ENCODE data around the gene ATG12. TPM values are rescaled to one million over a fixed set of nuclear protein-coding genes. Genes with fewer than 3 reads are reported as not detected.

The ATG12 gene
- total RNA-seq, 1 experiment from 2014 or later: 52.0 TPM

DNA sequence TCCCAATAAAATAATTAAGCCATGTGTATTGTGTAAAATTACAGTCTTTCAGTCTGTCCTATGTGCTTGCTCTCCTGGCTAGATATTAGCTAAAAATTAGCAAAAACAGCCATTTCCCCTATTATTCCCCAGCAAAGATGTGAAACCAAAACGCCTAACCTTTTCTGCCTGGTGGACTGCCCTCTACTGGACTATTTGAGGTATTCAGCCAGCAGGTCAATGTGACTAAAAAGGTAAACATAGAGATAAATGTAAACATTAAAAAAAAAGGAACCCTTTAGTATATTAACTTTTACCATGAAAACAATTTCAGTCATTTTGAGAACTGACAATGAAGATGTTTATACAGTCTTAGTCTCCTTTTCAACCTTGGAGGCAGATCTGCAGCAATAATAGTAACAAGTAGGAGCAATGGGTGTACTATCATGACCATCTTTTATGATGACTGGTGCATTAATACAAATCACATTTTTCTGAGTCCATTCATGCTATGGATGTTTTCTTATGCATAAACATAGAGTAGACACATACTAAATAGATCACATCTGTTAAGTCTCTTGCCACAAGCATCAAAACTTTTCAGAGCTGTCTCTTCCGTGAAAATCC lies 10.1 kb downstream of the ATG12 start:
- Histone ChIP-seq H3K36me3 (ENCODE audit: control insufficient read depth, insufficient read depth, low read length) (peaks cover 47% of the 10 kb centered on the region), H3K27ac (ENCODE audit: low read length) (no peak overlapping the region), H3K9me3 (ENCODE audit: control insufficient read depth, insufficient read depth, low read depth, low read length) (no peaks in the 10 kb centered on the region), H3K4me1 (ENCODE audit: control insufficient read depth, insufficient read depth, low read length) (no peaks in the 10 kb centered on the region), H3K27me3 (ENCODE audit: control insufficient read depth, insufficient read depth, low read length) (no peaks in the 10 kb centered on the region), H3K4me3 (ENCODE audit: low read depth in 2 of 2, low read length in 2 of 2) (no peak overlapping the region)
- ATAC-seq: no peak
- in situ Hi-C loops (cut with HindIII; ENCODE audit: low pct_unique_long_range_greater_than_20kb, low sequenced_read_pairs): no loop called here
- CTCF ChIA-PET: no interaction called here
- no peak for TF ChIP-seq TCF7L2 (IDR thresholded peaks at IDR 0.05; ENCODE audit: low read depth, low read length)
- peak; percentile 76; the same call in 1 of the 2 replicates for TF ChIP-seq CTCF (IDR thresholded peaks at IDR 0.05)
- intact Hi-C loops (cut with micrococcal nuclease; ENCODE audit: unreplicated experiment): no loop called here
- POLR2A ChIA-PET: no interaction called here
- BruUV-seq (replicated peaks): no TSS peak
- no peak for DNase-seq (ENCODE audit: low read depth, low spot score)

DNA sequence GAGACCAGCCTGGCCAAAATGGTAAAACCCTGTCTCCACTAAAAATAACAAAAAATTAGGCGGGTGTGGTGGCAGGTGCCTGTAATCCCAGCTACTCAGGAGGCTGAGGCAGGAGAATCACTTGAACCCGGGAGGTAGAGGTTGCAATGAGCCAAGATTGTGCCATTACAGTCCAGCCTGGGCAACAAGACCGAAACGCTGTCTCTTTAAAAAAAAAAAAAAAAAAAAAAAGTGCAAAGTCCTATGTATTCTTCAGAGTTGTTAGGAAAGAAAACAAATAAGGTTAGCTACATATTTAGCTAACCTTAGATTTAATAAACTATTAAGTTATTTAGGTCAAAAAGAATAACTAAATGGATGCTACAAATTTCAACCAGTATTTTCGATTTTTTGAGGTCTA lies 11.5 kb downstream of the ATG12 start:
- in situ Hi-C loops (cut with HindIII; ENCODE audit: low pct_unique_long_range_greater_than_20kb, low sequenced_read_pairs) (no loop called here), intact Hi-C loops (cut with micrococcal nuclease; ENCODE audit: unreplicated experiment) (no loop called here)
- BruUV-seq (replicated peaks): no TSS peak
- DNase-seq (ENCODE audit: low read depth, low spot score): no peak
- Histone ChIP-seq H3K27me3 (ENCODE audit: control insufficient read depth, insufficient read depth, low read length) (no peaks in the 10 kb centered on the region), H3K27ac (ENCODE audit: low read length) (no peak overlapping the region), H3K36me3 (ENCODE audit: control insufficient read depth, insufficient read depth, low read length) (peaks cover 34% of the 10 kb centered on the region), H3K9me3 (ENCODE audit: control insufficient read depth, insufficient read depth, low read depth, low read length) (no peaks in the 10 kb centered on the region), H3K4me3 (ENCODE audit: low read depth in 2 of 2, low read length in 2 of 2) (no peak overlapping the region), H3K4me1 (ENCODE audit: control insufficient read depth, insufficient read depth, low read length) (no peaks in the 10 kb centered on the region)
- ChIA-PET POLR2A (no interaction called here), CTCF (no interaction called here)
- no peak for ATAC-seq
- no peak for TF ChIP-seq POLR2AphosphoS5 (IDR thresholded peaks at IDR 0.05; ENCODE audit: low read depth, low read length)
- no peak for TF ChIP-seq TCF7L2 (IDR thresholded peaks at IDR 0.05; ENCODE audit: low read depth, low read length)
- TF ChIP-seq CTCF (IDR thresholded peaks at IDR 0.05): no peak
- no peak for TF ChIP-seq SIN3A (IDR thresholded peaks at IDR 0.05; ENCODE audit: borderline replicate concordance, insufficient read depth, low read depth, low read length)
- TF ChIP-seq, protein P1, sequence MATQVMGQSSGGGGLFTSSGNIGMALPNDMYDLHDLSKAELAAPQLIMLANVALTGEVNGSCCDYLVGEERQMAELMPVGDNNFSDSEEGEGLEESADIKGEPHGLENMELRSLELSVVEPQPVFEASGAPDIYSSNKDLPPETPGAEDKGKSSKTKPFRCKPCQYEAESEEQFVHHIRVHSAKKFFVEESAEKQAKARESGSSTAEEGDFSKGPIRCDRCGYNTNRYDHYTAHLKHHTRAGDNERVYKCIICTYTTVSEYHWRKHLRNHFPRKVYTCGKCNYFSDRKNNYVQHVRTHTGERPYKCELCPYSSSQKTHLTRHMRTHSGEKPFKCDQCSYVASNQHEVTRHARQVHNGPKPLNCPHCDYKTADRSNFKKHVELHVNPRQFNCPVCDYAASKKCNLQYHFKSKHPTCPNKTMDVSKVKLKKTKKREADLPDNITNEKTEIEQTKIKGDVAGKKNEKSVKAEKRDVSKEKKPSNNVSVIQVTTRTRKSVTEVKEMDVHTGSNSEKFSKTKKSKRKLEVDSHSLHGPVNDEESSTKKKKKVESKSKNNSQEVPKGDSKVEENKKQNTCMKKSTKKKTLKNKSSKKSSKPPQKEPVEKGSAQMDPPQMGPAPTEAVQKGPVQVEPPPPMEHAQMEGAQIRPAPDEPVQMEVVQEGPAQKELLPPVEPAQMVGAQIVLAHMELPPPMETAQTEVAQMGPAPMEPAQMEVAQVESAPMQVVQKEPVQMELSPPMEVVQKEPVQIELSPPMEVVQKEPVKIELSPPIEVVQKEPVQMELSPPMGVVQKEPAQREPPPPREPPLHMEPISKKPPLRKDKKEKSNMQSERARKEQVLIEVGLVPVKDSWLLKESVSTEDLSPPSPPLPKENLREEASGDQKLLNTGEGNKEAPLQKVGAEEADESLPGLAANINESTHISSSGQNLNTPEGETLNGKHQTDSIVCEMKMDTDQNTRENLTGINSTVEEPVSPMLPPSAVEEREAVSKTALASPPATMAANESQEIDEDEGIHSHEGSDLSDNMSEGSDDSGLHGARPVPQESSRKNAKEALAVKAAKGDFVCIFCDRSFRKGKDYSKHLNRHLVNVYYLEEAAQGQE (IDR thresholded peaks at IDR 0.05; ENCODE audit: insufficient read depth in 1 of 2, low read depth in 2 of 2, low read length in 1 of 2): no peak

Measured in Panc1 (cell line).